ENCODE results near the gene MBNL2.

The MBNL2 gene

GRCh38 chr13:97233499-97233898 is 11.4 kb downstream of the MBNL2 start:
- Histone ChIP-seq H3K9me3 (ENCODE audit: insufficient read depth, low read length) (no peaks in the 10 kb centered on the region), H3K36me3 (ENCODE audit: low read length) (no peaks in the 10 kb centered on the region), H3K4me2 (ENCODE audit: low read depth, low read length, poor library complexity, severe bottlenecking) (no peak overlapping the region), H3K9me2 (replicated peaks; ENCODE audit: insufficient read depth, low read length) (no peaks in the 10 kb centered on the region), H3F3A (ENCODE audit: insufficient read depth) (no peaks in the 10 kb centered on the region), H4K20me1 (ENCODE audit: low read depth, low read length) (no peaks in the 10 kb centered on the region), H3K27ac (ENCODE audit: low read depth, low read length) (no peak overlapping the region), H2AFZ (ENCODE audit: low read depth, low read length, severe bottlenecking) (no peak overlapping the region), H3K4me3 (ENCODE audit: insufficient read depth, low read length, poor library complexity, severe bottlenecking) (no peak overlapping the region), H3K9ac (ENCODE audit: low read length) (no peak overlapping the region), H3K27me3 (ENCODE audit: low read length) (no peaks in the 10 kb centered on the region), H3K79me2 (ENCODE audit: insufficient read depth, low read length) (no peaks in the 10 kb centered on the region)
- TF ChIP-seq CTCF (IDR thresholded peaks at IDR 0.05; ENCODE audit: insufficient read depth, low read length, poor library complexity, severe bottlenecking): no peak
- TF ChIP-seq EZH2phosphoT487 (conservative IDR thresholded peaks at IDR 0.05; ENCODE audit: low read length): no peak

DNA sequence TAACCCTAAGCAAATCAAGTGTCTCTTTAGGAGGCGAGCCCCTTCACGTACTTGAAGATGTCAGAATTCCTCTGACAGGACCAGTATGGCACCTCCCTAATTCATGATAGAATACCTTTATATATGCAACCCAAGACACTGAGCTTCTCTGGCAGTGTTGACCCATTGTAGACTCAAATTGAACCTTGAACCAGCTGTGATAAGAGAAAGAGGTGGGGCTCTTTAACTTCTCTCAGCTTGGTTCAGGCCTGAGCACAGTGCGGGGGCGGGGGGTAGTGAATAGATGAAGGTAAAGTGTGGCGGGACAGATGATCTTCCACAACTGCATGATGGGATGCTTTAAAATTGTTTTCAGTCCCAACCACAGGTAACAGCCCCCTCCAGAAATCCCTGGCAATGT is 12.1 kb downstream of the MBNL2 start:
- no peaks in the 10 kb centered on the region for H4K20me1 ChIP-seq (ENCODE audit: low read depth, low read length)
- no peaks in the 10 kb centered on the region for H3K9me2 ChIP-seq (replicated peaks; ENCODE audit: insufficient read depth, low read length)
- no peak overlapping the region for H3K9ac ChIP-seq (ENCODE audit: low read length)
- H2AFZ ChIP-seq (ENCODE audit: low read depth, low read length, severe bottlenecking): no peak overlapping the region
- no peaks in the 10 kb centered on the region for H3K27me3 ChIP-seq (ENCODE audit: low read length)
- H3K36me3 ChIP-seq (ENCODE audit: low read length): no peaks in the 10 kb centered on the region
- no peaks in the 10 kb centered on the region for H3K9me3 ChIP-seq (ENCODE audit: insufficient read depth, low read length)
- no peaks in the 10 kb centered on the region for H3K79me2 ChIP-seq (ENCODE audit: insufficient read depth, low read length)
- no peaks in the 10 kb centered on the region for H3F3A ChIP-seq (ENCODE audit: insufficient read depth)
- TF ChIP-seq EZH2phosphoT487 (conservative IDR thresholded peaks at IDR 0.05; ENCODE audit: low read length) (no peak), CTCF (IDR thresholded peaks at IDR 0.05; ENCODE audit: insufficient read depth, low read length, poor library complexity, severe bottlenecking) (no peak)
- no peak overlapping the region for H3K4me2 ChIP-seq (ENCODE audit: low read depth, low read length, poor library complexity, severe bottlenecking)
- no peak overlapping the region for H3K4me3 ChIP-seq (ENCODE audit: insufficient read depth, low read length, poor library complexity, severe bottlenecking)
- H3K27ac ChIP-seq (ENCODE audit: low read depth, low read length): no peak overlapping the region

DNA sequence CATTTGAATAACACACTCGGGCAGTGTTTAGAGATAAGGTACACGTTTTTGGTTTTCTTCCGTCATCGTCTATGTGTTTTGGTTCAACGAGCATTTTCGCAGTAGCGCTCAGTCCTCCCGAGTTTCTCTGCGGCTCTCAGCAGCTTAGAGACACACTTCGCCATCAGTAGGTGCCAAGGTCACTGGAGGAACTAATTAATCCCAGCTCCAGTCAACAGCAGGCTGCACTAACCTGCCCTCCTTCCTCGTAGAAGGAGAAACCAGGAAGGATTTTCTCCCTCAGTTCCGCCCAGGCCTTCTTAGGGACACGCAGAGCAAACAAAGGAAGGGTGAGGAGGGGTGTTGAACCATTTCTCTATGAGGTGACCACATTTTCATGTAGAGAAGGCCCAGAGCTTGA is 12.6 kb downstream of the MBNL2 start:
- Histone ChIP-seq H3K9ac (ENCODE audit: low read length) (no peak overlapping the region), H2AFZ (ENCODE audit: low read depth, low read length, severe bottlenecking) (no peak overlapping the region), H3K36me3 (ENCODE audit: low read length) (no peaks in the 10 kb centered on the region), H3K9me3 (ENCODE audit: insufficient read depth, low read length) (no peaks in the 10 kb centered on the region), H3K4me3 (ENCODE audit: insufficient read depth, low read length, poor library complexity, severe bottlenecking) (no peak overlapping the region), H3K4me2 (ENCODE audit: low read depth, low read length, poor library complexity, severe bottlenecking) (no peak overlapping the region), H3K9me2 (replicated peaks; ENCODE audit: insufficient read depth, low read length) (no peaks in the 10 kb centered on the region), H4K20me1 (ENCODE audit: low read depth, low read length) (no peaks in the 10 kb centered on the region), H3K79me2 (ENCODE audit: insufficient read depth, low read length) (no peaks in the 10 kb centered on the region), H3K27ac (ENCODE audit: low read depth, low read length) (no peak overlapping the region), H3F3A (ENCODE audit: insufficient read depth) (no peaks in the 10 kb centered on the region), H3K27me3 (ENCODE audit: low read length) (no peaks in the 10 kb centered on the region)
- TF ChIP-seq EZH2phosphoT487 (conservative IDR thresholded peaks at IDR 0.05; ENCODE audit: low read length): no peak
- no peak for TF ChIP-seq CTCF (IDR thresholded peaks at IDR 0.05; ENCODE audit: insufficient read depth, low read length, poor library complexity, severe bottlenecking)
